HepG2 (cell line): ENCODE data around the gene AUP1.

Experiments
- ATF3 ChIP-seq: sonication (generic); formaldehyde crosslinking; IDR thresholded peaks from 2 replicates; pipeline ENCODE4 v1.4.0; 2020; ENCODE audit warnings: missing genetic modification reagents
- ATF7-NPFF ChIP-seq: sonication (generic); formaldehyde crosslinking; IDR thresholded peaks from 2 replicates; pipeline ENCODE4 v1.8.1; 2023; ENCODE audit warnings: mild to moderate bottlenecking, low read depth, missing genetic modification reagents, moderate library complexity
- CC2D1A ChIP-seq: sonication (generic); formaldehyde crosslinking; IDR thresholded peaks from 2 replicates; pipeline ENCODE4 v1.8.1; 2023; ENCODE audit warnings: mild to moderate bottlenecking, missing genetic modification reagents
- CTCF ChIP-seq: sonication (generic); formaldehyde crosslinking; IDR thresholded peaks from 2 replicates; pipeline ENCODE4 v1.5.0; 2020; ENCODE audit warnings: mild to moderate bottlenecking, missing genetic modification reagents, moderate library complexity
- ETS1 ChIP-seq: sonication (generic); formaldehyde crosslinking; IDR thresholded peaks from 2 replicates; pipeline ENCODE4 v1.4.0; 2020; ENCODE audit warnings: missing genetic modification reagents
- HDAC6 ChIP-seq: fragments of 200-600 bp; sonication (generic); IDR thresholded peaks from 2 replicates; pipeline ENCODE4 v1.7.0; 2017; ENCODE audit warnings: mild to moderate bottlenecking, antibody characterized with exemption, low read length, low read depth
- MAX ChIP-seq: IDR thresholded peaks from 2 replicates; pipeline ENCODE4 v1.6.1; 2012; ENCODE audit warnings: inconsistent platforms
- MYC ChIP-seq: sonication (generic); formaldehyde crosslinking; IDR thresholded peaks from 2 replicates; pipeline ENCODE4 v1.9.0; 2021; ENCODE audit warnings: missing genetic modification reagents, borderline replicate concordance
- NCOA1 ChIP-seq: sonication (generic); formaldehyde crosslinking; IDR thresholded peaks from 2 replicates; pipeline ENCODE4 v1.9.0; 2021; ENCODE audit warnings: missing genetic modification reagents
- PBX3 ChIP-seq: sonication (generic); formaldehyde crosslinking; IDR thresholded peaks from 2 replicates; pipeline ENCODE4 v1.8.1; 2023; ENCODE audit warnings: missing genetic modification reagents, inconsistent platforms, borderline replicate concordance
- THAP7 ChIP-seq: sonication (generic); formaldehyde crosslinking; IDR thresholded peaks from 2 replicates; pipeline ENCODE4 v1.8.1; 2023; ENCODE audit warnings: mild to moderate bottlenecking, missing genetic modification reagents
- ZBTB43 ChIP-seq: sonication (generic); formaldehyde crosslinking; conservative IDR thresholded peaks from 2 replicates; pipeline ENCODE4 v1.4.0; 2020; ENCODE audit warnings: missing genetic modification reagents
- ZKSCAN1 ChIP-seq: fragments of 150-350 bp; IDR thresholded peaks from 2 replicates; pipeline ENCODE4 v1.6.1; 2014; ENCODE audit warnings: low read length
- ZNF629 ChIP-seq: sonication (generic); formaldehyde crosslinking; conservative IDR thresholded peaks from 2 replicates; pipeline ENCODE4 v1.5.0; 2020; ENCODE audit warnings: missing genetic modification reagents

- peak; percentile 98 for TF ChIP-seq NCOA1 (CRISPR knock-in tag)
- TF ChIP-seq MYC (CRISPR knock-in tag), result peak; percentile 82; the same call in 1 of the 2 replicates
- TF ChIP-seq MAX, result peak; percentile 88
- no peak for TF ChIP-seq ATF7-NPFF (CRISPR knock-in tag)
- peak; percentile 54; the same call in 1 of the 2 replicates for TF ChIP-seq PBX3 (CRISPR knock-in tag)
- no peak for TF ChIP-seq HDAC6
- TF ChIP-seq CC2D1A (CRISPR knock-in tag), result no peak
- peak; percentile 99 for TF ChIP-seq CTCF (CRISPR knock-in tag)
- TF ChIP-seq ZBTB43 (CRISPR knock-in tag), result peak; percentile 67; the same call in 1 of the 2 replicates
- no peak for TF ChIP-seq ETS1 (CRISPR knock-in tag)
- peak; percentile 79; the same call in 1 of the 2 replicates for TF ChIP-seq THAP7 (CRISPR knock-in tag)
- peak; percentile 43 for TF ChIP-seq ATF3 (CRISPR knock-in tag)
- peak; percentile 72; the same call in 1 of the 2 replicates for TF ChIP-seq ZNF629 (CRISPR knock-in tag)
- TF ChIP-seq ZKSCAN1, result peak; percentile 19; the same call in 1 of the 2 replicates
Observed at GRCh38 chr2:74482801-74483674, 46.5 kb downstream of the AUP1 start, which contains the start of the genes CCDC142 and TTC31.
